ENCODE data around the gene PACS2. TPM values are rescaled to one million over a fixed set of nuclear protein-coding genes. Genes with fewer than 3 reads are reported as not detected.

Gene PACS2
- total RNA-seq, 4 donors from 2014 or later, result 142 to 225 (median 183) TPM

GRCh38 chr14:105324080-105324778 lies 9.7 kb downstream of the PACS2 start:
- H3K4me3 ChIP-seq, result no peak overlapping the region
- peaks cover 0 to 62% (median 14%) of the 10 kb centered on the region in 4 donors for H3K4me1 ChIP-seq
- H3K27ac ChIP-seq, result peak overlapping the region in 1 of 4 donors; percentile 38
- no peaks in the 10 kb centered on the region for H3K27me3 ChIP-seq
- DNase-seq (ENCODE audit: low spot score in 2 of 2), result no peak
- no peaks in the 10 kb centered on the region for H3K36me3 ChIP-seq
- no peaks in the 10 kb centered on the region for H3K9me3 ChIP-seq
- TF ChIP-seq, protein P1, sequence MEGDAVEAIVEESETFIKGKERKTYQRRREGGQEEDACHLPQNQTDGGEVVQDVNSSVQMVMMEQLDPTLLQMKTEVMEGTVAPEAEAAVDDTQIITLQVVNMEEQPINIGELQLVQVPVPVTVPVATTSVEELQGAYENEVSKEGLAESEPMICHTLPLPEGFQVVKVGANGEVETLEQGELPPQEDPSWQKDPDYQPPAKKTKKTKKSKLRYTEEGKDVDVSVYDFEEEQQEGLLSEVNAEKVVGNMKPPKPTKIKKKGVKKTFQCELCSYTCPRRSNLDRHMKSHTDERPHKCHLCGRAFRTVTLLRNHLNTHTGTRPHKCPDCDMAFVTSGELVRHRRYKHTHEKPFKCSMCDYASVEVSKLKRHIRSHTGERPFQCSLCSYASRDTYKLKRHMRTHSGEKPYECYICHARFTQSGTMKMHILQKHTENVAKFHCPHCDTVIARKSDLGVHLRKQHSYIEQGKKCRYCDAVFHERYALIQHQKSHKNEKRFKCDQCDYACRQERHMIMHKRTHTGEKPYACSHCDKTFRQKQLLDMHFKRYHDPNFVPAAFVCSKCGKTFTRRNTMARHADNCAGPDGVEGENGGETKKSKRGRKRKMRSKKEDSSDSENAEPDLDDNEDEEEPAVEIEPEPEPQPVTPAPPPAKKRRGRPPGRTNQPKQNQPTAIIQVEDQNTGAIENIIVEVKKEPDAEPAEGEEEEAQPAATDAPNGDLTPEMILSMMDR (IDR thresholded peaks at IDR 0.05), result no peak
- no peak for TF ChIP-seq EP300 (IDR thresholded peaks at IDR 0.05)
- TF ChIP-seq POLR2A (IDR thresholded peaks at IDR 0.05), result no peak
- WGBS, 2 donors, result 78 to 85% methylated on average over 12 to 22 of the region's 30 CpGs

DNA sequence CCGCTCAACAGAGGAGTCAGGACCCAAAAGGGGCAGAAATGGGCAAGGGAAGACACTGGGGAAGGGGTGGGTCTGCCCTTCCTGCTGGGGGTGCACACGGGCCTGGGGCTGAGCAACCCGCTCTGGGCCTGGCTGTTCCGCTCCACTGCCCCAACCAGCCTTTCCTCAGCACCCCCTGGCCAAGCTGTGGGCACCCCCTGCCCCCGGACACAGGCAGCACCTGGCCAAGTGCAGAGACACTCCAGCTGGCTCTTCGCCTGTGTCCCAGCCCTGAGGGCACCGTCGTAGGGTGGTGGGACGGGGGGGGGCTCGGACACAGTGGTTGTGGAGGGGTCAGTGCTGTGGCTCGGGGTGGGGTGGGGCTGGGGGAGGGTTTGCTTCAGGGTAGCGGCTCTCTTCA lies 10.3 kb downstream of the PACS2 start:
- Histone ChIP-seq H3K4me3 (no peak overlapping the region), H3K27ac (no peak overlapping the region), H3K4me1 (peaks cover 0 to 68% (median 18%) of the 10 kb centered on the region in 4 donors), H3K27me3 (no peaks in the 10 kb centered on the region), H3K9me3 (no peaks in the 10 kb centered on the region), H3K36me3 (no peaks in the 10 kb centered on the region)
- TF ChIP-seq POLR2A (IDR thresholded peaks at IDR 0.05), result no peak
- DNase-seq (ENCODE audit: low spot score in 2 of 2), result no peak
- WGBS, 2 donors, result 81 to 83% methylated on average over 11 of the region's 12 CpGs

- 65 to 83% methylated on average over 5 to 9 of the region's 9 CpGs for WGBS, 2 donors
Observed at GRCh38 chr14:105325303-105325702, 10.8 kb downstream of the PACS2 start.

DNA sequence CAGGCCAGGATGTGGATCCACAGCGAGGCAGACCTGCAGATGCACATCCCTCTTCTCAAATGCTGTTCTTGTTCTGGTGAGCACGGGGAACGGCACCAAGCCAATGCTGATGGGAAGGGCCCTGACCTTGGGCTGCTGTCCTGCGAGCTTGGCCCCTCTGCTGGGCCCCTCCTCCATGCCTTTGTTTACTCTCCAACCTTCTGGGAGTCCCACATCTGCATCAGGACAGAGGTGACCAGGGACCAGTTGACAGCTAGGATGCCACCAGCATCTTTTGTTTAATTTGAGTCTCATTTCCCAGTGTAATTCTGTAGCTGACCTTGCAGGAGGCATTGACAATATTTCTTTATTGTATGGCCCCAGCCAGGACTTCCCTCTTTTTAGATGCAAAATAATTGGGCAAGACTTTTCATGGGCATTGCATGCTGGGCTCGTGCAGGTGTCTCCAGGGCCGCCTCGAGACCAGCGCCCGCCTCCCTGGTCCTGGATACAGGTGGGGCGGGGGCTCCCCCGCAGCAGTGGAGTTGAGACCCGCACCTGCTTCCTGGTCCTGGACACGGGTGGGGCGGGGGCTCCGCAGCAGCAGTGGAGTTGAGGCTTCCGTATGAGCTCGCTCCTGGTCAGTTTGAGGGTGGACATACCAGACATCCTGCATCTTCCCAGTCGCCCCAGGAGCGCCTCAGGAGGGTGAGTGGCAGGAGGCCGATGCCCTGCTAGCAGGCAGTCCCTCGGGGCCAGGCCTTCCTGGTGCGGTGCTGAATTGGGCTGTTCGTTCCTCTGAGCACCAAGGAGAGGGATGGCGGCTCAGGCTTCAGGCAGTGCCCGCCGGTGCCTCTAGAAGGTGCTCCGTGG lies 11.4 kb downstream of the PACS2 start:
- 81 to 85% methylated on average over 19 to 21 of the region's 27 CpGs for WGBS, 2 donors
- Histone ChIP-seq H3K27me3 (no peaks in the 10 kb centered on the region), H3K4me1 (peaks cover 0 to 79% (median 29%) of the 10 kb centered on the region in 4 donors), H3K4me3 (no peak overlapping the region), H3K9me3 (no peaks in the 10 kb centered on the region), H3K27ac (no peak overlapping the region), H3K36me3 (no peaks in the 10 kb centered on the region)
- no peak for DNase-seq (ENCODE audit: low spot score in 2 of 2)
- TF ChIP-seq EP300 (IDR thresholded peaks at IDR 0.05), result no peak
- TF ChIP-seq, protein P1 (IDR thresholded peaks at IDR 0.05), result no peak
- no peak for TF ChIP-seq POLR2A (IDR thresholded peaks at IDR 0.05)

More at GRCh38 chr14:105325303-105325702, 10.8 kb downstream of the PACS2 start:
- Histone ChIP-seq H3K27ac (peak overlapping the region in 1 of 4 donors; percentile 8), H3K36me3 (no peaks in the 10 kb centered on the region), H3K4me3 (no peak overlapping the region), H3K4me1 (peaks cover 0 to 72% (median 23%) of the 10 kb centered on the region in 4 donors), H3K9me3 (no peaks in the 10 kb centered on the region), H3K27me3 (no peaks in the 10 kb centered on the region)
- DNase-seq (ENCODE audit: low spot score in 2 of 2), result no peak
- no peak for TF ChIP-seq EP300 (IDR thresholded peaks at IDR 0.05)
- TF ChIP-seq POLR2A (IDR thresholded peaks at IDR 0.05), result no peak
- TF ChIP-seq, protein P1 (IDR thresholded peaks at IDR 0.05), result no peak

DNA sequence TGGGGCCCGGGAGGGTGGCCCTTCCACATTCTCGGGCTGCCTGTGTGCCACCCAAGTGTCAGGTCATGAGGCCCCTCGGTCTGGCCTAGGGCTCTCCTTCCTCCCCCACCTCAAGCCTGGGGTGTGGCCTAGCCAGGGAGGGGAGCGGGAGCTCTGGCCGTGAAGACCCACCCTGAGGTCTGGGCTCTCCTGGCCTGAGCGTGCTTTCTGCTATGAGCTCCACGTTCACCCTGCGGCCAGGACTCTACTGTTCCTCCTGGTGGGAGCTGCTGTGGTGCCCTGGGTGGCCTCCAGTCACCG lies 12.0 kb downstream of the PACS2 start:
- Histone ChIP-seq H3K36me3 (no peaks in the 10 kb centered on the region), H3K4me3 (no peak overlapping the region), H3K27me3 (no peaks in the 10 kb centered on the region), H3K27ac (peak overlapping the region in 1 of 4 donors; percentile 21), H3K9me3 (peaks cover 0 to 1% (median 0%) of the 10 kb centered on the region in 4 donors), H3K4me1 (peaks cover 0 to 85% (median 30%) of the 10 kb centered on the region in 4 donors)
- no peak for DNase-seq (ENCODE audit: low spot score in 2 of 2)
- TF ChIP-seq POLR2A (IDR thresholded peaks at IDR 0.05) (no peak), EP300 (IDR thresholded peaks at IDR 0.05) (no peak)
- TF ChIP-seq, protein P1 (IDR thresholded peaks at IDR 0.05), result no peak
- 78 to 83% methylated on average over 6 to 8 of the region's 9 CpGs for WGBS, 2 donors
